WTC11 (cell line): Measurements from ENCODE around the gene LDB2. TPM values are rescaled to one million over a fixed set of nuclear protein-coding genes. Genes with fewer than 3 reads are reported as not detected.

Experiments
- ATAC-seq: fragments of 200-7000 bp; cut with Tn5 transposase; 2 replicates; pipeline ENCODE4 v1.10.0; 2021; ENCODE audit warnings: mild to moderate bottlenecking, moderate library complexity
- CTCF ChIA-PET: fragments of 300-600 bp; sonication (Branson Sonifier 250); formaldehyde crosslinking; loops from one replicate; lab custom pipeline; 2021; ENCODE audit warnings: antibody characterized with exemption; lab: Charles Lee
- POLR2A ChIA-PET: fragments of 350-600 bp; sonication (Branson Sonifier 250); formaldehyde crosslinking; loops from one replicate; lab custom pipeline; 2021; ENCODE audit warnings: antibody characterized with exemption; lab: Charles Lee
- DNase-seq: peaks from one replicate; pipeline ENCODE4 v3.0.0; 2021; ENCODE audit warnings: low spot score
- H3K27ac Mint-ChIP-seq: 2 replicates; pipeline ENCODE4 v1.8.0; 2021; ENCODE audit warnings: mixed read lengths
- H3K27me3 Mint-ChIP-seq: 2 replicates; pipeline ENCODE4 v1.8.0; 2021; ENCODE audit warnings: low read depth, mild to moderate bottlenecking, moderate library complexity, mixed read lengths
- H3K36me3 Mint-ChIP-seq: 2 replicates; pipeline ENCODE4 v1.8.0; 2021; ENCODE audit warnings: mixed read lengths
- H3K4me1 Mint-ChIP-seq: 2 replicates; pipeline ENCODE4 v1.8.0; 2022; ENCODE audit warnings: mixed read lengths
- H3K4me3 Mint-ChIP-seq: 2 replicates; pipeline ENCODE4 v1.8.0; 2021; ENCODE audit warnings: mild to moderate bottlenecking, moderate library complexity, mixed read lengths
- H3K9me3 Mint-ChIP-seq: 2 replicates; pipeline ENCODE4 v1.8.0; 2021; ENCODE audit warnings: mixed read lengths
- CBFB ChIP-seq: sonication (generic); formaldehyde crosslinking; IDR thresholded peaks from 2 replicates; pipeline ENCODE4 v1.8.1; 2022; ENCODE audit warnings: mild to moderate bottlenecking, low read depth, missing genetic modification reagents
- EMX1 ChIP-seq: fragments of 250-450 bp; sonication (Bioruptor Pico); IDR thresholded peaks from 2 replicates; pipeline ENCODE4 v1.8.0; 2021; ENCODE audit warnings: mild to moderate bottlenecking
- ESRRA ChIP-seq: sonication (generic); formaldehyde crosslinking; IDR thresholded peaks from 2 replicates; pipeline ENCODE4 v1.8.1; 2022; ENCODE audit warnings: mild to moderate bottlenecking, missing genetic modification reagents, borderline replicate concordance
- ETV6 ChIP-seq: sonication (generic); formaldehyde crosslinking; IDR thresholded peaks from 2 replicates; pipeline ENCODE4 v1.8.1; 2022; ENCODE audit warnings: mild to moderate bottlenecking, missing genetic modification reagents
- FOXJ3 ChIP-seq: sonication (generic); formaldehyde crosslinking; IDR thresholded peaks from 2 replicates; pipeline ENCODE4 v1.9.0; 2021; ENCODE audit warnings: missing genetic modification reagents, mild to moderate bottlenecking, borderline replicate concordance
- GABPB1 ChIP-seq: sonication (generic); formaldehyde crosslinking; IDR thresholded peaks from 2 replicates; pipeline ENCODE4 v1.8.1; 2023; ENCODE audit warnings: mild to moderate bottlenecking, missing genetic modification reagents
- GRHL2 ChIP-seq: fragments of 250-450 bp; sonication (Bioruptor Pico); IDR thresholded peaks from 2 replicates; pipeline ENCODE4 v1.8.0; 2022; ENCODE audit warnings: mild to moderate bottlenecking, moderate library complexity; ENCODE audit not compliant: insufficient replicate concordance, severe bottlenecking
- GTF2I ChIP-seq: fragments of 250-450 bp; sonication (Bioruptor Pico); conservative IDR thresholded peaks from 2 replicates; pipeline ENCODE4 v1.4.0; 2021; ENCODE audit warnings: mild to moderate bottlenecking
- MYBL2 ChIP-seq: sonication (generic); formaldehyde crosslinking; IDR thresholded peaks from 2 replicates; pipeline ENCODE4 v1.8.1; 2023; ENCODE audit warnings: mild to moderate bottlenecking, moderate library complexity, missing genetic modification reagents
- RELA ChIP-seq: sonication (generic); formaldehyde crosslinking; IDR thresholded peaks from 2 replicates; pipeline ENCODE4 v1.8.1; 2022; ENCODE audit warnings: missing genetic modification reagents, mild to moderate bottlenecking, borderline replicate concordance
- SP1 ChIP-seq: sonication (generic); formaldehyde crosslinking; conservative IDR thresholded peaks from 2 replicates; pipeline ENCODE4 v1.8.1; 2022; ENCODE audit warnings: missing genetic modification reagents
- ZNF138 ChIP-seq: sonication (generic); formaldehyde crosslinking; conservative IDR thresholded peaks from 2 replicates; pipeline ENCODE4 v1.8.1; 2022; ENCODE audit warnings: mild to moderate bottlenecking, moderate library complexity, missing genetic modification reagents
- ZNF423 ChIP-seq: fragments of 250-450 bp; sonication (Bioruptor Pico); IDR thresholded peaks from 2 replicates; pipeline ENCODE4 v2.1.2; 2022; ENCODE audit warnings: mild to moderate bottlenecking, moderate library complexity
- total RNA-seq: library from RNA; stranded (reverse); gene quantifications from 3 replicates; pipeline ENCODE4 v1.2.3, GENCODE V29; 2021
- TF ChIP-seq, protein P1 (sequence below): sonication (generic); formaldehyde crosslinking; IDR thresholded peaks from 2 replicates; pipeline ENCODE4 v1.8.1; 2022; ENCODE audit warnings: mild to moderate bottlenecking, moderate library complexity, missing genetic modification reagents
- TF ChIP-seq, protein P2 (sequence below): sonication (generic); formaldehyde crosslinking; IDR thresholded peaks from 2 replicates; pipeline ENCODE4 v1.8.1; 2023; ENCODE audit warnings: mild to moderate bottlenecking, missing genetic modification reagents
- TF ChIP-seq, protein P3 (sequence below): fragments of 250-450 bp; sonication (Bioruptor Pico); IDR thresholded peaks from 2 replicates; pipeline ENCODE4 v1.9.0; 2021; ENCODE audit warnings: mild to moderate bottlenecking
- TF ChIP-seq, protein P4 (sequence below): sonication (generic); formaldehyde crosslinking; IDR thresholded peaks from 2 replicates; pipeline ENCODE4 v1.8.0; 2023; ENCODE audit warnings: missing genetic modification reagents, mild to moderate bottlenecking, borderline replicate concordance
- TF ChIP-seq, protein P5 (sequence below): fragments of 200-600 bp; IDR thresholded peaks from 2 replicates; pipeline ENCODE4 v1.8.0; 2022; ENCODE audit warnings: antibody characterized with exemption
- TF ChIP-seq, protein P6 (sequence below): sonication (generic); formaldehyde crosslinking; IDR thresholded peaks from 2 replicates; pipeline ENCODE4 v1.8.1; 2023; ENCODE audit warnings: mild to moderate bottlenecking, missing genetic modification reagents, moderate library complexity
- TF ChIP-seq, protein P7 (sequence below): sonication (generic); formaldehyde crosslinking; IDR thresholded peaks from 2 replicates; pipeline ENCODE4 v1.8.1; 2023; ENCODE audit warnings: mild to moderate bottlenecking, missing genetic modification reagents, moderate library complexity

The LDB2 gene
- total RNA-seq, 1 experiment from 2014 or later = 62.4 TPM

DNA sequence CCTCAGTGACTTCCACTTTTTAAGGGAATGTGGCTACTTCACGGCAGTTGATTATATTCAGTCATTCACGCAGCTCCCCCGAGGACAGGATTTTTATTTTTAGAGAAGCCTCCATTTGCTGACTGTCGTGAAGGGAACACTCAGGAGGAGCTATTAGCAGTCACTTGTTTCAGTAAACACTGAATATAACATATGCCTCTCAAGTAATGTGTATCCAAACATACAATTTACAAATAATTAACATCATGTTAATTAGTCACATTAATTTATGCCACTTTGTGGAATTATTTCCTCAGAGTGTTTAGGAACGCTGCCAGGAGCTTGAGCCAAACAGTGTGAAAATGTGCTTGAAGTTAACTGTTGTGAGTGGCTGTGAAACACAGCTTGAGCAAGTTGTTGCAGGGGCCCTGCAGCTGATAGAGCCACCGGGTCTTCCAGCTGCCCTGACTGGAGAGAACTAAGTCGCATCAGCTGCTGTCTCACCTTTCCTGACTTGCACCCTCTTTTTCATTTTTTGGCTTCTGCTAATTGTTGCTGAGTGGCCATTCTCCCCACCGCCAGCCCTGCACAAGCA lies 245.6 kb downstream of the LDB2 start:
- no peak overlapping the region for H3K4me3 Mint-ChIP-seq
- no peak for ATAC-seq
- CTCF ChIA-PET = no interaction called here

DNA sequence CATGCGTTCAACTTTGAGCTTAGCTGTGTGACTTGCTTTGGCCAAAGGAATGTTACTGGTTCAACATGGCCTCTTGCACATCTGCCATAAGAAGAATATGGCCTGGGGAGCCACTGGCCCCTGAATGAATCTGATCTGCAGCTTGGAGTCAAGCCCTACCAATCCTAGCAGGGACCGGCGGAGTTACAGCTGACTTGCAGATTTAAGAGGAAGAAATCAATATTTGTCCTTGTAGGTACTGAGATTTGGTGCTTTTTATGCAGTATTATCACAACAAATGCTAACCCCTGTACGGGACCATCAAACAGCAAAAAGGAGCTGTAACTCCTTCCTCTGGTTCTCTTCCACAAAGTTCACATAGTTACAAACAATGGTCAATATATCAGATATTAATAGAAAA lies 252.0 kb downstream of the LDB2 start:
- peak overlapping the region; percentile 29 for H3K27ac Mint-ChIP-seq
- DNase-seq (no peak), ATAC-seq (no peak)
- H3K4me1 Mint-ChIP-seq = peaks cover 9% of the 10 kb centered on the region
- H3K27me3 Mint-ChIP-seq = no peaks in the 10 kb centered on the region
- H3K4me3 Mint-ChIP-seq = no peak overlapping the region
- H3K9me3 Mint-ChIP-seq = no peaks in the 10 kb centered on the region
- no peaks in the 10 kb centered on the region for H3K36me3 Mint-ChIP-seq
- ChIA-PET CTCF (interaction anchor here (1.2 kb wide), 1 partner anchor 10 kb away, joined by 3 read pairs; no protein-coding TSS in a partner anchor), POLR2A (no interaction called here)
- TF ChIP-seq, protein P1, sequence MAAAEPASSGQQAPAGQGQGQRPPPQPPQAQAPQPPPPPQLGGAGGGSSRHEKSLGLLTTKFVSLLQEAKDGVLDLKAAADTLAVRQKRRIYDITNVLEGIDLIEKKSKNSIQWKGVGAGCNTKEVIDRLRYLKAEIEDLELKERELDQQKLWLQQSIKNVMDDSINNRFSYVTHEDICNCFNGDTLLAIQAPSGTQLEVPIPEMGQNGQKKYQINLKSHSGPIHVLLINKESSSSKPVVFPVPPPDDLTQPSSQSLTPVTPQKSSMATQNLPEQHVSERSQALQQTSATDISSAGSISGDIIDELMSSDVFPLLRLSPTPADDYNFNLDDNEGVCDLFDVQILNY (CRISPR knock-in tag) = no peak
- no peak for TF ChIP-seq CBFB (CRISPR knock-in tag)
- TF ChIP-seq RELA (CRISPR knock-in tag) = no peak
- TF ChIP-seq FOXJ3 (CRISPR knock-in tag) = no peak
- TF ChIP-seq, protein P2, sequence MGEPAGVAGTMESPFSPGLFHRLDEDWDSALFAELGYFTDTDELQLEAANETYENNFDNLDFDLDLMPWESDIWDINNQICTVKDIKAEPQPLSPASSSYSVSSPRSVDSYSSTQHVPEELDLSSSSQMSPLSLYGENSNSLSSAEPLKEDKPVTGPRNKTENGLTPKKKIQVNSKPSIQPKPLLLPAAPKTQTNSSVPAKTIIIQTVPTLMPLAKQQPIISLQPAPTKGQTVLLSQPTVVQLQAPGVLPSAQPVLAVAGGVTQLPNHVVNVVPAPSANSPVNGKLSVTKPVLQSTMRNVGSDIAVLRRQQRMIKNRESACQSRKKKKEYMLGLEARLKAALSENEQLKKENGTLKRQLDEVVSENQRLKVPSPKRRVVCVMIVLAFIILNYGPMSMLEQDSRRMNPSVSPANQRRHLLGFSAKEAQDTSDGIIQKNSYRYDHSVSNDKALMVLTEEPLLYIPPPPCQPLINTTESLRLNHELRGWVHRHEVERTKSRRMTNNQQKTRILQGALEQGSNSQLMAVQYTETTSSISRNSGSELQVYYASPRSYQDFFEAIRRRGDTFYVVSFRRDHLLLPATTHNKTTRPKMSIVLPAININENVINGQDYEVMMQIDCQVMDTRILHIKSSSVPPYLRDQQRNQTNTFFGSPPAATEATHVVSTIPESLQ (CRISPR knock-in tag) = no peak
- no peak for TF ChIP-seq ZNF423 (CRISPR knock-in tag)

More for the DNA sequence above, 245.6 kb downstream of the LDB2 start:
- no peak for DNase-seq
- POLR2A ChIA-PET = no interaction called here
- TF ChIP-seq, protein P3, sequence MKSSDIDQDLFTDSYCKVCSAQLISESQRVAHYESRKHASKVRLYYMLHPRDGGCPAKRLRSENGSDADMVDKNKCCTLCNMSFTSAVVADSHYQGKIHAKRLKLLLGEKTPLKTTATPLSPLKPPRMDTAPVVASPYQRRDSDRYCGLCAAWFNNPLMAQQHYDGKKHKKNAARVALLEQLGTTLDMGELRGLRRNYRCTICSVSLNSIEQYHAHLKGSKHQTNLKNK (CRISPR knock-in tag) = no peak
- TF ChIP-seq MYBL2 (CRISPR knock-in tag) = no peak
- no peak for TF ChIP-seq EMX1
- TF ChIP-seq, protein P4, sequence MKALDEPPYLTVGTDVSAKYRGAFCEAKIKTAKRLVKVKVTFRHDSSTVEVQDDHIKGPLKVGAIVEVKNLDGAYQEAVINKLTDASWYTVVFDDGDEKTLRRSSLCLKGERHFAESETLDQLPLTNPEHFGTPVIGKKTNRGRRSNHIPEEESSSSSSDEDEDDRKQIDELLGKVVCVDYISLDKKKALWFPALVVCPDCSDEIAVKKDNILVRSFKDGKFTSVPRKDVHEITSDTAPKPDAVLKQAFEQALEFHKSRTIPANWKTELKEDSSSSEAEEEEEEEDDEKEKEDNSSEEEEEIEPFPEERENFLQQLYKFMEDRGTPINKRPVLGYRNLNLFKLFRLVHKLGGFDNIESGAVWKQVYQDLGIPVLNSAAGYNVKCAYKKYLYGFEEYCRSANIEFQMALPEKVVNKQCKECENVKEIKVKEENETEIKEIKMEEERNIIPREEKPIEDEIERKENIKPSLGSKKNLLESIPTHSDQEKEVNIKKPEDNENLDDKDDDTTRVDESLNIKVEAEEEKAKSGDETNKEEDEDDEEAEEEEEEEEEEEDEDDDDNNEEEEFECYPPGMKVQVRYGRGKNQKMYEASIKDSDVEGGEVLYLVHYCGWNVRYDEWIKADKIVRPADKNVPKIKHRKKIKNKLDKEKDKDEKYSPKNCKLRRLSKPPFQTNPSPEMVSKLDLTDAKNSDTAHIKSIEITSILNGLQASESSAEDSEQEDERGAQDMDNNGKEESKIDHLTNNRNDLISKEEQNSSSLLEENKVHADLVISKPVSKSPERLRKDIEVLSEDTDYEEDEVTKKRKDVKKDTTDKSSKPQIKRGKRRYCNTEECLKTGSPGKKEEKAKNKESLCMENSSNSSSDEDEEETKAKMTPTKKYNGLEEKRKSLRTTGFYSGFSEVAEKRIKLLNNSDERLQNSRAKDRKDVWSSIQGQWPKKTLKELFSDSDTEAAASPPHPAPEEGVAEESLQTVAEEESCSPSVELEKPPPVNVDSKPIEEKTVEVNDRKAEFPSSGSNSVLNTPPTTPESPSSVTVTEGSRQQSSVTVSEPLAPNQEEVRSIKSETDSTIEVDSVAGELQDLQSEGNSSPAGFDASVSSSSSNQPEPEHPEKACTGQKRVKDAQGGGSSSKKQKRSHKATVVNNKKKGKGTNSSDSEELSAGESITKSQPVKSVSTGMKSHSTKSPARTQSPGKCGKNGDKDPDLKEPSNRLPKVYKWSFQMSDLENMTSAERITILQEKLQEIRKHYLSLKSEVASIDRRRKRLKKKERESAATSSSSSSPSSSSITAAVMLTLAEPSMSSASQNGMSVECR = no peak
- TF ChIP-seq SP1 (CRISPR knock-in tag) = no peak
- no peak for TF ChIP-seq ETV6 (CRISPR knock-in tag)
- TF ChIP-seq GABPB1 (CRISPR knock-in tag) = no peak
- TF ChIP-seq, protein P5, sequence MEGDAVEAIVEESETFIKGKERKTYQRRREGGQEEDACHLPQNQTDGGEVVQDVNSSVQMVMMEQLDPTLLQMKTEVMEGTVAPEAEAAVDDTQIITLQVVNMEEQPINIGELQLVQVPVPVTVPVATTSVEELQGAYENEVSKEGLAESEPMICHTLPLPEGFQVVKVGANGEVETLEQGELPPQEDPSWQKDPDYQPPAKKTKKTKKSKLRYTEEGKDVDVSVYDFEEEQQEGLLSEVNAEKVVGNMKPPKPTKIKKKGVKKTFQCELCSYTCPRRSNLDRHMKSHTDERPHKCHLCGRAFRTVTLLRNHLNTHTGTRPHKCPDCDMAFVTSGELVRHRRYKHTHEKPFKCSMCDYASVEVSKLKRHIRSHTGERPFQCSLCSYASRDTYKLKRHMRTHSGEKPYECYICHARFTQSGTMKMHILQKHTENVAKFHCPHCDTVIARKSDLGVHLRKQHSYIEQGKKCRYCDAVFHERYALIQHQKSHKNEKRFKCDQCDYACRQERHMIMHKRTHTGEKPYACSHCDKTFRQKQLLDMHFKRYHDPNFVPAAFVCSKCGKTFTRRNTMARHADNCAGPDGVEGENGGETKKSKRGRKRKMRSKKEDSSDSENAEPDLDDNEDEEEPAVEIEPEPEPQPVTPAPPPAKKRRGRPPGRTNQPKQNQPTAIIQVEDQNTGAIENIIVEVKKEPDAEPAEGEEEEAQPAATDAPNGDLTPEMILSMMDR = no peak
- no peak for TF ChIP-seq GRHL2
- TF ChIP-seq, protein P1 (CRISPR knock-in tag) = no peak
- TF ChIP-seq, protein P6, sequence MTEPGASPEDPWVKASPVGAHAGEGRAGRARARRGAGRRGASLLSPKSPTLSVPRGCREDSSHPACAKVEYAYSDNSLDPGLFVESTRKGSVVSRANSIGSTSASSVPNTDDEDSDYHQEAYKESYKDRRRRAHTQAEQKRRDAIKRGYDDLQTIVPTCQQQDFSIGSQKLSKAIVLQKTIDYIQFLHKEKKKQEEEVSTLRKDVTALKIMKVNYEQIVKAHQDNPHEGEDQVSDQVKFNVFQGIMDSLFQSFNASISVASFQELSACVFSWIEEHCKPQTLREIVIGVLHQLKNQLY (CRISPR knock-in tag) = no peak
- TF ChIP-seq GTF2I (CRISPR knock-in tag) = no peak
- TF ChIP-seq, protein P7, sequence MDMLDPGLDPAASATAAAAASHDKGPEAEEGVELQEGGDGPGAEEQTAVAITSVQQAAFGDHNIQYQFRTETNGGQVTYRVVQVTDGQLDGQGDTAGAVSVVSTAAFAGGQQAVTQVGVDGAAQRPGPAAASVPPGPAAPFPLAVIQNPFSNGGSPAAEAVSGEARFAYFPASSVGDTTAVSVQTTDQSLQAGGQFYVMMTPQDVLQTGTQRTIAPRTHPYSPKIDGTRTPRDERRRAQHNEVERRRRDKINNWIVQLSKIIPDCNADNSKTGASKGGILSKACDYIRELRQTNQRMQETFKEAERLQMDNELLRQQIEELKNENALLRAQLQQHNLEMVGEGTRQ = no peak
- TF ChIP-seq ESRRA (CRISPR knock-in tag) = no peak
- no peak for TF ChIP-seq ZNF138 (CRISPR knock-in tag)
- H3K4me1 Mint-ChIP-seq = peaks cover 14% of the 10 kb centered on the region
- H3K9me3 Mint-ChIP-seq = no peaks in the 10 kb centered on the region
- no peaks in the 10 kb centered on the region for H3K36me3 Mint-ChIP-seq
- peak overlapping the region; percentile 23; the same call in 1 of the 2 replicates for H3K27ac Mint-ChIP-seq
- no peaks in the 10 kb centered on the region for H3K27me3 Mint-ChIP-seq
